Measurements from ENCODE around the gene SLC6A9. TPM values are rescaled to one million over a fixed set of nuclear protein-coding genes. Genes with fewer than 3 reads are reported as not detected.

SLC6A9 gene
- total RNA-seq, 1 donor from 2014 or later = 19.2 TPM

DNA sequence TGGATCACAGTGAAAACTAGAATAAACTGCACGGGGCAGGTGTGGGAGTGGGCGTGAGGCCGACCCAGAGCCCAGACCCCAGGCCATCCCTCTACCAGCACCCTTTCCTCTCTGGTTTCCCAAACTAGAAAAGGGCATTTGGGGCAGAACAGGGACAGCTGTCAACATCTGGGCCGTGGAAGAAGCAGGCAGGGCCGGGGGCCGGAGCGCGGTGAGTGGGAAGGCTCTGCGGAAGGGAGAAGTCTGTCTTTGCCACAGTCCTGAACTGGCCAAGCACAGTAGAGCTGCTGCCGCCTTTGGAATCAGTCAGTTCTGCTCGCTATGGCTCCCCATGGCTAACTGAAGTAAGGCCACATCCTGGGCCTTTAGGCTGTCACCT is 33.3 kb downstream of the SLC6A9 start:
- H3K27ac ChIP-seq = no peak overlapping the region
- H3K4me3 ChIP-seq = no peak overlapping the region
- no peaks in the 10 kb centered on the region for H3K9me3 ChIP-seq
- TF ChIP-seq, protein P1, sequence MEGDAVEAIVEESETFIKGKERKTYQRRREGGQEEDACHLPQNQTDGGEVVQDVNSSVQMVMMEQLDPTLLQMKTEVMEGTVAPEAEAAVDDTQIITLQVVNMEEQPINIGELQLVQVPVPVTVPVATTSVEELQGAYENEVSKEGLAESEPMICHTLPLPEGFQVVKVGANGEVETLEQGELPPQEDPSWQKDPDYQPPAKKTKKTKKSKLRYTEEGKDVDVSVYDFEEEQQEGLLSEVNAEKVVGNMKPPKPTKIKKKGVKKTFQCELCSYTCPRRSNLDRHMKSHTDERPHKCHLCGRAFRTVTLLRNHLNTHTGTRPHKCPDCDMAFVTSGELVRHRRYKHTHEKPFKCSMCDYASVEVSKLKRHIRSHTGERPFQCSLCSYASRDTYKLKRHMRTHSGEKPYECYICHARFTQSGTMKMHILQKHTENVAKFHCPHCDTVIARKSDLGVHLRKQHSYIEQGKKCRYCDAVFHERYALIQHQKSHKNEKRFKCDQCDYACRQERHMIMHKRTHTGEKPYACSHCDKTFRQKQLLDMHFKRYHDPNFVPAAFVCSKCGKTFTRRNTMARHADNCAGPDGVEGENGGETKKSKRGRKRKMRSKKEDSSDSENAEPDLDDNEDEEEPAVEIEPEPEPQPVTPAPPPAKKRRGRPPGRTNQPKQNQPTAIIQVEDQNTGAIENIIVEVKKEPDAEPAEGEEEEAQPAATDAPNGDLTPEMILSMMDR (IDR thresholded peaks at IDR 0.05) = no peak
- intact Hi-C loops (cut with DNase I) = no loop called here
- peaks cover 14% of the 10 kb centered on the region for H3K36me3 ChIP-seq
- H3K4me1 ChIP-seq = no peaks in the 10 kb centered on the region
- no peaks in the 10 kb centered on the region for H3K27me3 ChIP-seq
- ATAC-seq (no peak), DNase-seq (no peak)

DNA sequence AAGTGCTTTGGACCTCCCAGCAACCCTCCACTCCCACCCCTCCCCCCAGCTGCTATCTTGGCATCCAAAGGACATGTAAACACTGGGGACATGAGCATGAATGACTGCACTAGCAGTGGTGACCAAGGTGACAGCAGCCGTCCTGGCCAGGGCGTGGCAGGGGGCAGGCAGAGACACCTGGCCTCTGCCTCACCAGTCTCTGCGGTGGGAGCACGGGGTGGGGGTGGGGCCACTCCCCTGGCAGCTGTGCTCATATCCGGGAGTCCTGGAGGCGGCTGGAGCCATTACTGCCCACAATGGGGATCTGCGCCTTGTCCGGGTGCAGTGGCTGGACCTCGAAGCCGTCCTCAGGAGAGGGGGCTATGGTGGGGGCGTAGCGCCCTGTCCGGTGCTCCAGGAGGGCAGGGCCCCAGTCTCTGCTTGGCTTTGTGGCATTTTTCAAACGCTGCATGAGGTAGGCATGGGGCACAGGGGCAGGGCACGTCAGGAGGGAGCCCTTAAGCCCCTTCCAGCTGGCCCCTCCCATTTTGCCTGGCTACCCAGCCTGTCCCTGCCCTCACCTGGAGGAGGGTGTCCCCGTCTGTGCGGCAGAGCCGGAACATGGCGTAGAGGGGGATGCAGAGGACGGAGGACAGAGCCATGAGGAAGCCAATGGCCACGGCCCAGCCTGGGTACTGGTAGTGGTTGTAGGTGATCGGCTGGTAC is 33.8 kb downstream of the SLC6A9 start:
- no peak for DNase-seq
- intact Hi-C loops (cut with DNase I) = no loop called here

DNA sequence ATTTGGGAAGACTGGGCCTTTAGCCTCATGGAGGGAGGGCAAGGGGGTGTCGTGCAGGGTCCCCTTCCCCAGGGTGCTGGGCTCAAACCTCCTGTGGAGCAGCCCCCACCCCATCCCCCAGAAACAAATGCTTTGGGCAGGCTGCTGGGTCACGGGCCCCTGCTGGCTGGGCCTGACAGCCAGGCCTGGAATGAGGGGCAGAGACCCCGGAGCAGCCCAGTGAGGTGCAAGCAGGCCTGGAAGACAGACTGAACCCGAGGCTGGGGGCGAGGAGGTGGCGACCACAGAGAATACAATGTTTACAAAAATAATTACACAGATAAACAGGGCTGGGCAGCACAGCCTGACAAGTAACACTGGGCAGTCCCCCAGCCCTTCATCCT is 34.5 kb downstream of the SLC6A9 start:
- TF ChIP-seq, protein P1 (IDR thresholded peaks at IDR 0.05) = no peak
- Histone ChIP-seq H3K9me3 (no peaks in the 10 kb centered on the region), H3K4me3 (no peak overlapping the region), H3K36me3 (peaks cover 14% of the 10 kb centered on the region), H3K4me1 (peaks cover 3% of the 10 kb centered on the region), H3K27ac (no peak overlapping the region), H3K27me3 (no peaks in the 10 kb centered on the region)
- DNase-seq (no peak), ATAC-seq (no peak)
- intact Hi-C loops (cut with DNase I) = no loop called here

More for the DNA sequence above, 33.8 kb downstream of the SLC6A9 start:
- ATAC-seq = no peak
- Histone ChIP-seq H3K4me3 (no peak overlapping the region), H3K27me3 (no peaks in the 10 kb centered on the region), H3K27ac (no peak overlapping the region), H3K36me3 (peaks cover 14% of the 10 kb centered on the region), H3K9me3 (no peaks in the 10 kb centered on the region), H3K4me1 (no peaks in the 10 kb centered on the region)
- TF ChIP-seq, protein P1 (IDR thresholded peaks at IDR 0.05) = no peak

DNA sequence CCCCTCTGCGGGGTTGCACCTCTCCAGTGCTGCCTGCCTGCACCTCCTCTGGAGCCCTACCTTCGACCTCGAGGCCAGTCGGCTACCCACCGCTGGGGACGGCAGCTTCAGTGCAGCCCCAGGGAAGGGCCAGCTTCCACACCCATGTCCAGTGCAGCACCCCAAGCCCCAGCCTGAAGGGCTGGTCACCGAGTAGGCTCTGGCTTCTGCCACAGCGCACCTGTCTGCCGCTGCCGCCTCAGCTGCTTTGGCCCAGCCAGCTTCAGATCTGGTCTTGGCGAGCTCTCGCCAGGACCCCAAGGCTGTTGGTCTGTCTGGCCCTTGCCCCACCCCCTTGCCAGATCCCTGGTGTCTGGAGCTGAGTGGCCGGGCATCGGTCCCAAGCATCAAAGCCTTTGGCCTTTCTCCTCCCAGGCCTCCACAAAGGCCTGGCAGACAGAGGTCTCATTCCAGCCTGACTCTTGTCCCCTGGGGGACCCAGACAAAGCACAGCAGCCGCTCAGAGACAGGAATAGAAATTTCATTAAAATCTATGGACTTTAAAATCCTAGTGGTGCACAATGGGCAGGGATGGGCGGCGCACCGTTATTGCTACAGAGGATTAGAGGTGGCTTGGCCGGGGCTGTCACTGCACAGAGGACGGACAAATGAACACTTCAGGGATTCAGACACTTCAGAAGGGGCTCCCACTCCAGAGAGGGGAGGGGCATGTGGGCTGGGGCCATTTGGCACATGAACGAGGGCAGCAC is 35.1 kb downstream of the SLC6A9 start:
- DNase-seq (no peak), ATAC-seq (no peak)
- no peak overlapping the region for H3K4me3 ChIP-seq
- peaks cover 14% of the 10 kb centered on the region for H3K36me3 ChIP-seq
- TF ChIP-seq, protein P1 (IDR thresholded peaks at IDR 0.05) = no peak
- H3K27me3 ChIP-seq = no peaks in the 10 kb centered on the region
- no peak overlapping the region for H3K27ac ChIP-seq
- H3K9me3 ChIP-seq = no peaks in the 10 kb centered on the region
- peaks cover 3% of the 10 kb centered on the region for H3K4me1 ChIP-seq
- intact Hi-C loops (cut with DNase I) = no loop called here

DNA sequence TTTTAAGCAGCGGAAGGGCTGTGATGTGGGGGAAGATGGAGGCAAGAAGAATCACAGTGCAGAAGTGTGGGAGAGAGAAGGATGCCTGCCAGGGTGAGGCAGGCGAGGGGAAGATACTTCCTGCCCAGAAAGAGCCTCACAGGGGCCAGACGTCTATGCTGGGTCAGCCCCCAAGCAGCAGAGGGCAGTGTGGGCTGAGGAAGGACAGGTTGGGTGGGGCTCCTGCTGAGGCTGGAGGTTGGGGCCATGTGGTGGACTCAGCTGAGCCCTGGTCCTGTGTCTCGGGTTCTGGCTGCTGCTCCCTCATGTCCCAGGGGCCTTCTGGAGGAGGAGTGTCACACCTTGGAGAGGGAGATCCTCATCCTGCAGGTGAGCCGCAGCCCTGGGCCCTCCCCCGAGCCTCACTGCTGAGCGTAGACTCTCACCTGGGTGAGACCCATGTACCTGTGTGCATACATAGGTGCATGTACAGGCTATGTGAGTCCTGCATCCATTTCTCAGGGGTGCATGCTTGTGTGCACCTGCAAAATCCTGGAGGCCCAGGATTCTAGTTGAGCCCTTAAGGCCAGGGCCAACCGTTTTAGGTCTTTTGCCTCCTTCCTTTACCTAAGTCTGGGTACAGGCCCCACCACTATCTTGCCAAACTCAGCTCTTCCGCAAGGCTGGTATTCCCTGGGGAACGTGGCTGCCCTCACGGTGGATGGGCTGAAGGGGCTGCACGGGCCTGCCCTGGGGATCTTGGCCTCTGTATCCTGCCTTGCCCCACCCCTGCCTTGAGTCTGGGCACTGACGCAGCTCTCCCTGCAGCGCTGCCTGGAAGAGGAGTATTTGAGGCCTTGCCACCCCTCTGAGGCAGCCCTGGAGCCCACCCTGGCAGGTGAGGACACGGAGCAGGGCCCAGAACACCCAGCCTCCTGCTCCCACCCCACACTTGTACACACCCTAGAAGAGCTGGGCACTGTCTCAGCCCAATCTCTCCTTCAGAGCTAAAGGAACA is 36.2 kb downstream of the SLC6A9 start:
- intact Hi-C loops (cut with DNase I) = no loop called here

More for the DNA sequence above, 36.2 kb downstream of the SLC6A9 start:
- Histone ChIP-seq H3K27me3 (no peaks in the 10 kb centered on the region), H3K9me3 (no peaks in the 10 kb centered on the region), H3K4me1 (peaks cover 10% of the 10 kb centered on the region), H3K4me3 (no peak overlapping the region), H3K27ac (no peak overlapping the region), H3K36me3 (peaks cover 7% of the 10 kb centered on the region)
- no peak for DNase-seq
- TF ChIP-seq, protein P1 (IDR thresholded peaks at IDR 0.05) = peak; percentile 10
- ATAC-seq = no peak

Data from upper lobe of right lung (tissue), 1 donor.